Spleen (tissue), 11 donors: ENCODE data around the gene SHF. TPM values are rescaled to one million over a fixed set of nuclear protein-coding genes. Genes with fewer than 3 reads are reported as not detected.
A peak's percentile ranks its signal among the peaks of the same experiment; 100 is the strongest.

Experiments used
- DNase-seq: peaks from one replicate; pipeline ENCODE4 v3.0.0-alpha.2; 2020
- H3K27ac ChIP-seq, 8 donors: fragments of 200-600 bp; sonication (generic) in 7 of 8; 1 replicate in 4 of 8; 2 replicates in 4 of 8; pipeline versions ENCODE4 v1.5.0 to v1.8.0; 2016 to 2021; ENCODE audit warnings: inconsistent platforms in 4 of 8, mild to moderate bottlenecking in 4 of 8, moderate library complexity in 1 of 8
- H3K27me3 ChIP-seq, 7 donors: fragments of 200-600 bp; sonication (generic) in 6 of 7; replicated peaks in 1 of 7; 1 replicate in 4 of 7; 2 replicates in 3 of 7; pipeline versions ENCODE4 v1.5.0 to v1.8.0; 2016 to 2021; ENCODE audit warnings: inconsistent platforms in 3 of 7, mild to moderate bottlenecking in 1 of 7
- H3K36me3 ChIP-seq, 6 donors: fragments of 200-600 bp; sonication (generic) in 5 of 6; 1 replicate in 4 of 6; 2 replicates in 2 of 6; pipeline versions ENCODE4 v1.5.0 to v1.8.0; 2016 to 2021; ENCODE audit warnings: inconsistent platforms in 2 of 6
- H3K4me1 ChIP-seq, 6 donors: fragments of 200-600 bp; sonication (generic) in 5 of 6; 1 replicate in 3 of 6; 2 replicates in 3 of 6; pipeline versions ENCODE4 v1.5.0 to v1.8.0; 2016 to 2021; ENCODE audit warnings: inconsistent platforms in 3 of 6
- H3K4me3 ChIP-seq, 8 donors: fragments of 200-600 bp; sonication (generic) in 7 of 8; 1 replicate in 4 of 8; 2 replicates in 4 of 8; pipeline versions ENCODE4 v1.5.0 to v1.8.0; 2016 to 2021; ENCODE audit warnings: inconsistent platforms in 4 of 8, mild to moderate bottlenecking in 4 of 8, moderate library complexity in 2 of 8
- H3K9me3 ChIP-seq, 8 donors: fragments of 200-600 bp; sonication (generic) in 7 of 8; 1 replicate in 4 of 8; 2 replicates in 4 of 8; pipeline versions ENCODE4 v1.5.0 to v1.8.0; 2016 to 2021; ENCODE audit warnings: inconsistent platforms in 4 of 8
- CTCF ChIP-seq, 11 experiments: fragments of 200-600 bp in 7 of 11; fragments of 450-650 bp in 4 of 11; sonication (generic) in 4 of 11; IDR thresholded peaks in 8 of 11; conservative IDR thresholded peaks in 3 of 11; 1 replicate in 7 of 11; 2 replicates in 4 of 11; pipeline versions ENCODE4 v1.4.0 to v1.8.0; 2016 to 2021; ENCODE audit warnings: antibody characterized with exemption in 11 of 11, inconsistent platforms in 4 of 11, mild to moderate bottlenecking in 1 of 11
- POLR2A ChIP-seq, 3 donors: fragments of 450-650 bp; IDR thresholded peaks; one replicate each; pipeline ENCODE4 v1.5.1; 2017; ENCODE audit warnings: antibody characterized with exemption in 3 of 3, mild to moderate bottlenecking in 1 of 3
- POLR2AphosphoS5 ChIP-seq, 3 donors: sonication (generic); formaldehyde crosslinking; IDR thresholded peaks; one replicate each; pipeline ENCODE4 v1.5.1; 2017; ENCODE audit warnings: antibody characterized with exemption in 3 of 3
- WGBS, 5 donors: extraction: QIAGEN DNeasy Blood & Tissue Kit in 3 of 5; methylation state at CpG; one replicate each; pipeline versions ENCODE4 v1.1.5 to v1.1.7; 2013 to 2018; 5-methylcytosine and 5-hydroxymethylcytosine counted together
- intact Hi-C: fragments of 100-400 bp; cut with DNase I; formaldehyde crosslinking; loops from one replicate; pipeline ENCODE4 v1.15.0; 2023; ENCODE audit warnings: low total_unique reads
- polyA plus RNA-seq, 3 donors: library from polyadenylated mRNA; stranded (reverse); fragments of 200-250 nt; gene quantifications; one replicate each; pipeline ENCODE4 v1.2.1, GENCODE V29; 2013
- total RNA-seq, 7 donors: library from RNA; depleted of rRNA in 3 of 7; stranded (reverse); fragments of >200 nt in 3 of 7; fragmentation: NEBNext Ultra II Directional in 4 of 7; extraction: Animal tissue kit (Norgen Biotek cat#: 25700) in 4 of 7; gene quantifications; one replicate each; pipeline versions ENCODE4 v1.1.0 to v1.2.1, GENCODE V29; 2016 to 2021
- donor health status: healthy with polysubstance abuse.
- donor health status: DM: no; HTN: no; CAD: no; lungs with moderate emphysema.
- donor health status: DM: no; HTN: no; CAD: no.
- donor health status: Bipolar disorder and iron deficiency.
- donor health status: healthy.
- donor health status: DM: no; HTN: no; CAD: no.
- donor health status: DM: yes; HTN: yes; CAD: no.

Gene SHF
- total and polyA plus RNA-seq, 10 donors, result 1.9 to 8.8 (median 5.7) TPM

GRCh38 chr15:45168751-45169551 is 18.8 kb downstream of the SHF start:
- Histone ChIP-seq H3K36me3 (peaks cover 0 to 5% (median 0%) of the 10 kb centered on the region in 6 donors), H3K9me3 (no peaks in the 10 kb centered on the region), H3K4me1 (peaks cover 8 to 38% (median 21%) of the 10 kb centered on the region in 6 donors), H3K4me3 (no peak overlapping the region), H3K27ac (peak overlapping the region in 6 of 8 donors; percentile 3 to 98 (median 58)), H3K27me3 (no peaks in the 10 kb centered on the region)
- TF ChIP-seq POLR2A (IDR thresholded peaks at IDR 0.05) (no peak), CTCF (IDR thresholded peaks at IDR 0.05 in 8 of 11, conservative IDR thresholded peaks at IDR 0.05 in 3 of 11) (no peak), POLR2AphosphoS5 (IDR thresholded peaks at IDR 0.05) (no peak)
- WGBS, 5 donors, result 86 to 92% (median 90%) methylated on average over 8 to 9 of the region's 9 CpGs
- no peak for DNase-seq
- intact Hi-C loops, result loop anchor here (10.0 kb wide), 1 partner anchor 226 kb away; no protein-coding TSS in a partner anchor

GRCh38 chr15:45168286-45168685 is 19.5 kb downstream of the SHF start:
- Histone ChIP-seq H3K36me3 (peaks cover 0 to 5% (median 0%) of the 10 kb centered on the region in 6 donors), H3K9me3 (no peaks in the 10 kb centered on the region), H3K4me3 (no peak overlapping the region), H3K4me1 (peaks cover 8 to 44% (median 21%) of the 10 kb centered on the region in 6 donors), H3K27me3 (no peaks in the 10 kb centered on the region), H3K27ac (peak overlapping the region in 5 of 8 donors; percentile 14 to 98 (median 98))
- DNase-seq, result no peak
- WGBS, 5 donors, result 91 to 96% (median 95%) methylated on average over 4 of the region's 4 CpGs
- TF ChIP-seq POLR2A (IDR thresholded peaks at IDR 0.05) (no peak), POLR2AphosphoS5 (IDR thresholded peaks at IDR 0.05) (no peak), CTCF (IDR thresholded peaks at IDR 0.05 in 8 of 11, conservative IDR thresholded peaks at IDR 0.05 in 3 of 11) (no peak)
- intact Hi-C loops, result loop anchor here (10.0 kb wide), 1 partner anchor 227 kb away; no protein-coding TSS in a partner anchor

GRCh38 chr15:45167631-45168205 is 20.0 kb downstream of the SHF start:
- H3K4me1 ChIP-seq, result peaks cover 8 to 50% (median 24%) of the 10 kb centered on the region in 6 donors
- TF ChIP-seq POLR2A (IDR thresholded peaks at IDR 0.05) (no peak), CTCF (IDR thresholded peaks at IDR 0.05 in 8 of 11, conservative IDR thresholded peaks at IDR 0.05 in 3 of 11) (peak in 3 of 11 experiments; percentile 7 to 31 (median 20))
- peak; percentile 74 for DNase-seq
- intact Hi-C loops, result loop anchor here (10.0 kb wide), 1 partner anchor 227 kb away; no protein-coding TSS in a partner anchor
- H3K36me3 ChIP-seq, result peaks cover 0 to 5% (median 0%) of the 10 kb centered on the region in 6 donors
- H3K9me3 ChIP-seq, result no peaks in the 10 kb centered on the region
- peak overlapping the region in 7 of 8 donors; percentile 58 to 75 (median 64) for H3K4me3 ChIP-seq
- H3K27me3 ChIP-seq, result no peaks in the 10 kb centered on the region
- peak overlapping the region; percentile 92 to 98 (median 98) for H3K27ac ChIP-seq
- 69 to 73% (median 72%) methylated on average over 9 of the region's 9 CpGs for WGBS, 5 donors
